K562 (cell line): ENCODE data around the gene PRCC. TPM values are rescaled to one million over a fixed set of nuclear protein-coding genes. Genes with fewer than 3 reads are reported as not detected.

Experiments used
- DNMT1 ChIP-seq: fragments of 450-650 bp; IDR thresholded peaks from 2 replicates; pipeline ENCODE4 v1.6.1; 2016; ENCODE audit warnings: antibody characterized with exemption, mild to moderate bottlenecking
- FIP1L1 ChIP-seq: fragments of 200-400 bp; formaldehyde crosslinking; IDR thresholded peaks from 2 replicates; pipeline ENCODE4 v1.6.1; 2018; ENCODE audit warnings: mild to moderate bottlenecking, low read depth, low read length; ENCODE audit not compliant: poor library complexity, severe bottlenecking
- GABPB2 ChIP-seq: fragments of 250-450 bp; sonication (Bioruptor Pico); conservative IDR thresholded peaks from 2 replicates; pipeline ENCODE4 v1.5.1; 2021; ENCODE audit warnings: mild to moderate bottlenecking
- MCM5 ChIP-seq: fragments of 450-650 bp; IDR thresholded peaks from 2 replicates; pipeline ENCODE4 v1.6.1; 2016; ENCODE audit warnings: low read depth
- MYNN ChIP-seq, 2 experiments: sonication (generic); formaldehyde crosslinking in 1 of 2; IDR thresholded peaks; 2 replicates each; pipeline versions ENCODE4 v1.5.0 to v1.6.1; 2016 to 2020; ENCODE audit warnings: antibody characterized with exemption in 1 of 2, missing genetic modification reagents in 1 of 2
- NEUROD1 ChIP-seq: fragments of 150-350 bp; IDR thresholded peaks from 2 replicates; pipeline ENCODE4 v1.6.1; 2014; ENCODE audit warnings: borderline replicate concordance, low read length, low read depth; ENCODE audit not compliant: partially characterized antibody
- POLR2G ChIP-seq: fragments of 200-400 bp; formaldehyde crosslinking; IDR thresholded peaks from 2 replicates; pipeline ENCODE4 v1.6.1; 2017; ENCODE audit warnings: low read depth, mild to moderate bottlenecking, antibody characterized with exemption, low read length, moderate library complexity
- SIX5 ChIP-seq, 2 experiments: IDR thresholded peaks; 2 replicates each; pipeline ENCODE4 v1.6.1; 2011; ENCODE audit warnings: low read length in 2 of 2, borderline replicate concordance in 1 of 2, low read depth in 1 of 2, mild to moderate bottlenecking in 1 of 2, moderate library complexity in 1 of 2; ENCODE audit not compliant: insufficient read depth in 1 of 2
- SMARCA5 ChIP-seq: fragments of 450-650 bp; IDR thresholded peaks from 2 replicates; pipeline ENCODE4 v1.6.1; 2016
- STAG1 ChIP-seq: sonication (generic); formaldehyde crosslinking; IDR thresholded peaks from 2 replicates; pipeline ENCODE4 v1.5.0; 2020; ENCODE audit warnings: missing genetic modification reagents, borderline replicate concordance
- ZFX ChIP-seq: sonication (generic); formaldehyde crosslinking; IDR thresholded peaks from 2 replicates; pipeline ENCODE4 v1.8.0; 2022; ENCODE audit warnings: mild to moderate bottlenecking, missing genetic modification reagents, moderate library complexity
- ZSCAN29 ChIP-seq: fragments of 450-650 bp; IDR thresholded peaks from 2 replicates; pipeline ENCODE4 v1.6.1; 2017
- ZZZ3 ChIP-seq: fragments of 450-650 bp; IDR thresholded peaks from 2 replicates; pipeline ENCODE4 v1.6.1; 2016; ENCODE audit warnings: antibody characterized with exemption, mild to moderate bottlenecking, moderate library complexity
- polyA plus RNA-seq, 8 experiments: library from polyadenylated mRNA; depleted of rRNA in 4 of 8; stranded (reverse) in 5 of 8; unstranded in 3 of 8; fragments of >200 nt; fragmentation: Nextera tagmentation in 2 of 8; fragmentation: Illumina TruSeq in 1 of 8; extraction: Ambion mirVana in 2 of 8; extraction: Trizol in 1 of 8; gene quantifications; 2 replicates each; pipeline versions ENCODE4 v1.2.1 to v1.2.3, GENCODE V29; 2011 to 2014; ENCODE audit warnings: inconsistent platforms in 1 of 8, missing spikeins in 1 of 8
- total RNA-seq, 7 experiments: library from RNA; depleted of rRNA in 6 of 7; stranded (reverse); fragments of >200 nt in 6 of 7; fragmentation: Illumina TruSeq in 2 of 7; extraction: Trizol in 2 of 7; gene quantifications; 2 replicates each; pipeline versions ENCODE4 v1.2.1 to v1.2.3, GENCODE V29; 2011 to 2021; ENCODE audit warnings: low replicate concordance in 1 of 7
- TF ChIP-seq, protein P1 (sequence below): sonication (generic); formaldehyde crosslinking; IDR thresholded peaks from 2 replicates; pipeline ENCODE4 v1.9.0; 2022; ENCODE audit warnings: mild to moderate bottlenecking, missing genetic modification reagents
- TF ChIP-seq, protein P2 (sequence below): fragments of 250-450 bp; sonication (Bioruptor Pico); IDR thresholded peaks from 2 replicates; pipeline ENCODE4 v1.5.0; 2022; ENCODE audit warnings: mild to moderate bottlenecking
- TF ChIP-seq, protein P3 (sequence below), 2 experiments: fragments of 450-650 bp in 1 of 2; sonication (generic) in 1 of 2; formaldehyde crosslinking in 1 of 2; IDR thresholded peaks; 2 replicates each; pipeline versions ENCODE4 v1.7.1 to v1.9.0; 2016 to 2022; ENCODE audit warnings: inconsistent platforms in 1 of 2, mild to moderate bottlenecking in 1 of 2, missing genetic modification reagents in 1 of 2

The PRCC gene
- total and polyA plus RNA-seq, 9 of the 15 experiments (the other 6 are each of a cell fraction or from before 2014, with no cell fraction given), result 23.9 to 201 (median 41.1) TPM

DNA sequence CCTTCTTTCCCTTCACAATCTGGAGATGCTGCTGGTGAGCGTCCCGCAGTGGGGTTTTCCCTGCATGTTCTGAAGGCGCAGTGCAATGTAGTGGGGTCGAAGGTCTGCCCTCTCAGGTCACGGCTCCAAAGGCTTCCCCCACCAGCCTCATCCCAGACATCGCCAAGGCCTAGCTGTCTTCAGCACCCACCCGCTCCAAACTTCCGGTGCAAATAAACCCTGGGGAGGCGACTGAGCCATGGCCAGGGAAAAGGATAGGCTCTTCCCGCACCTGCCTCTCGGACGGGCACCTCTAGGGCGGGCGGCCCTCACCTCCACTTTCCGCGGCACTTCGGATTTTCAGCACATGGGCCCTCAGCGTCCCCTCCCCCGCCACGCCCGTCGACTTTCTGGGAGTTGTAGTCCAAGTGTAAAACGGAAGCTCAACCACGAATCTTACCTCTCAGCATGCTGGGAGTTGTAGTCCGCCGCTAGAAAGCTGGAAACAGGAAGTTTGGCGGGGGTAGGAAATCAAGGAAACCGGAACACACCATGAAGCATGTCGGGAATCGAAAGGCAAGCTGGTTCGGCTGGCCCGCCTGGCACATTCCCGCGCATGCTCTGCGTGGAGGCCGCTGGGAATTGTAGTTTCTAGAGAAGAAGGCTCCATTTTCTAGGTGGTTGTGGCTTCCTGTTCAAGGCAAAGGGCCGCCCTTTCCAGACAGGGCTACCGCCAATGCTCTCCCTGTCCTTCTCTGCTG, 26.4 kb upstream of the PRCC start, which contains the start of gene MRPL24 (continued):
- TF ChIP-seq SIX5 (IDR thresholded peaks at IDR 0.05; ENCODE audit: borderline replicate concordance in 1 of 2, insufficient read depth in 1 of 2, low read depth in 1 of 2, low read length in 2 of 2), result peak; percentile 96 to 98
- TF ChIP-seq STAG1 (CRISPR knock-in tag), result no peak
- no peak for TF ChIP-seq GABPB2 (CRISPR knock-in tag)
- TF ChIP-seq SMARCA5, result no peak
- TF ChIP-seq ZZZ3, result no peak
- peak; percentile 53 for TF ChIP-seq NEUROD1
- TF ChIP-seq, protein P1, sequence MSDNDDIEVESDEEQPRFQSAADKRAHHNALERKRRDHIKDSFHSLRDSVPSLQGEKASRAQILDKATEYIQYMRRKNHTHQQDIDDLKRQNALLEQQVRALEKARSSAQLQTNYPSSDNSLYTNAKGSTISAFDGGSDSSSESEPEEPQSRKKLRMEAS (CRISPR knock-in tag), result peak; percentile 99
- peak; percentile 52; the same call in 1 of the 2 replicates for TF ChIP-seq MYNN (IDR thresholded peaks at IDR 0.05)
- TF ChIP-seq MYNN (CRISPR knock-in tag; IDR thresholded peaks at IDR 0.05), result no peak
- TF ChIP-seq DNMT1, result 0 out of 2 replicates have a peak, but pooled peaks have one; percentile 37
- TF ChIP-seq, protein P2, sequence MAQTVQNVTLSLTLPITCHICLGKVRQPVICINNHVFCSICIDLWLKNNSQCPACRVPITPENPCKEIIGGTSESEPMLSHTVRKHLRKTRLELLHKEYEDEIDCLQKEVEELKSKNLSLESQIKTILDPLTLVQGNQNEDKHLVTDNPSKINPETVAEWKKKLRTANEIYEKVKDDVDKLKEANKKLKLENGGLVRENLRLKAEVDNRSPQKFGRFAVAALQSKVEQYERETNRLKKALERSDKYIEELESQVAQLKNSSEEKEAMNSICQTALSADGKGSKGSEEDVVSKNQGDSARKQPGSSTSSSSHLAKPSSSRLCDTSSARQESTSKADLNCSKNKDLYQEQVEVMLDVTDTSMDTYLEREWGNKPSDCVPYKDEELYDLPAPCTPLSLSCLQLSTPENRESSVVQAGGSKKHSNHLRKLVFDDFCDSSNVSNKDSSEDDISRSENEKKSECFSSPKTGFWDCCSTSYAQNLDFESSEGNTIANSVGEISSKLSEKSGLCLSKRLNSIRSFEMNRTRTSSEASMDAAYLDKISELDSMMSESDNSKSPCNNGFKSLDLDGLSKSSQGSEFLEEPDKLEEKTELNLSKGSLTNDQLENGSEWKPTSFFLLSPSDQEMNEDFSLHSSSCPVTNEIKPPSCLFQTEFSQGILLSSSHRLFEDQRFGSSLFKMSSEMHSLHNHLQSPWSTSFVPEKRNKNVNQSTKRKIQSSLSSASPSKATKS (CRISPR knock-in tag), result no peak
- TF ChIP-seq, protein P3, sequence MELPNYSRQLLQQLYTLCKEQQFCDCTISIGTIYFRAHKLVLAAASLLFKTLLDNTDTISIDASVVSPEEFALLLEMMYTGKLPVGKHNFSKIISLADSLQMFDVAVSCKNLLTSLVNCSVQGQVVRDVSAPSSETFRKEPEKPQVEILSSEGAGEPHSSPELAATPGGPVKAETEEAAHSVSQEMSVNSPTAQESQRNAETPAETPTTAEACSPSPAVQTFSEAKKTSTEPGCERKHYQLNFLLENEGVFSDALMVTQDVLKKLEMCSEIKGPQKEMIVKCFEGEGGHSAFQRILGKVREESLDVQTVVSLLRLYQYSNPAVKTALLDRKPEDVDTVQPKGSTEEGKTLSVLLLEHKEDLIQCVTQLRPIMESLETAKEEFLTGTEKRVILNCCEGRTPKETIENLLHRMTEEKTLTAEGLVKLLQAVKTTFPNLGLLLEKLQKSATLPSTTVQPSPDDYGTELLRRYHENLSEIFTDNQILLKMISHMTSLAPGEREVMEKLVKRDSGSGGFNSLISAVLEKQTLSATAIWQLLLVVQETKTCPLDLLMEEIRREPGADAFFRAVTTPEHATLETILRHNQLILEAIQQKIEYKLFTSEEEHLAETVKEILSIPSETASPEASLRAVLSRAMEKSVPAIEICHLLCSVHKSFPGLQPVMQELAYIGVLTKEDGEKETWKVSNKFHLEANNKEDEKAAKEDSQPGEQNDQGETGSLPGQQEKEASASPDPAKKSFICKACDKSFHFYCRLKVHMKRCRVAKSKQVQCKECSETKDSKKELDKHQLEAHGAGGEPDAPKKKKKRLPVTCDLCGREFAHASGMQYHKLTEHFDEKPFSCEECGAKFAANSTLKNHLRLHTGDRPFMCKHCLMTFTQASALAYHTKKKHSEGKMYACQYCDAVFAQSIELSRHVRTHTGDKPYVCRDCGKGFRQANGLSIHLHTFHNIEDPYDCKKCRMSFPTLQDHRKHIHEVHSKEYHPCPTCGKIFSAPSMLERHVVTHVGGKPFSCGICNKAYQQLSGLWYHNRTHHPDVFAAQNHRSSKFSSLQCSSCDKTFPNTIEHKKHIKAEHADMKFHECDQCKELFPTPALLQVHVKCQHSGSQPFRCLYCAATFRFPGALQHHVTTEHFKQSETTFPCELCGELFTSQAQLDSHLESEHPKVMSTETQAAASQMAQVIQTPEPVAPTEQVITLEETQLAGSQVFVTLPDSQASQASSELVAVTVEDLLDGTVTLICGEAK (IDR thresholded peaks at IDR 0.05), result peak; percentile 99
- TF ChIP-seq, protein P3 (CRISPR knock-in tag; IDR thresholded peaks at IDR 0.05), result no peak
- peak; percentile 97 for TF ChIP-seq ZFX (CRISPR knock-in tag)
- TF ChIP-seq ZSCAN29, result peak; percentile 71
- peak; percentile 89 for TF ChIP-seq POLR2G
- TF ChIP-seq MCM5, result no peak
- TF ChIP-seq FIP1L1, result peak; percentile 21
